T-helper 1 cell treated with Interleukin-12 subunit alpha and Interleukin-12 subunit beta and Interleukin-4 antibody, amounts not matched to agents 30 μg/mL and 1 μg/mL, for 36 hours (primary cell): Measurements from ENCODE around the gene RTN4RL2.

Experiments
- H3K27ac Mint-ChIP-seq: one replicate; pipeline ENCODE4 v1.8.0; 2021; ENCODE audit warnings: mild to moderate bottlenecking, mixed read lengths
- H3K27me3 Mint-ChIP-seq: one replicate; pipeline ENCODE4 v1.8.0; 2021; ENCODE audit warnings: low read depth, mixed read lengths
- H3K36me3 Mint-ChIP-seq: one replicate; pipeline ENCODE4 v1.8.0; 2021; ENCODE audit warnings: low read depth, mixed read lengths
- H3K4me1 Mint-ChIP-seq: one replicate; pipeline ENCODE4 v1.8.0; 2021; ENCODE audit warnings: low read depth, mixed read lengths
- H3K4me3 Mint-ChIP-seq: one replicate; pipeline ENCODE4 v1.8.0; 2021; ENCODE audit warnings: mild to moderate bottlenecking, moderate library complexity, mixed read lengths
- H3K9me3 Mint-ChIP-seq: one replicate; pipeline ENCODE4 v1.8.0; 2021; ENCODE audit warnings: mixed read lengths

Gene RTN4RL2

GRCh38 chr11:57487920-57488659 is 27.8 kb downstream of the RTN4RL2 start:
- H3K4me3 Mint-ChIP-seq, result no peak overlapping the region
- no peaks in the 10 kb centered on the region for H3K9me3 Mint-ChIP-seq
- H3K27me3 Mint-ChIP-seq, result peaks cover 5% of the 10 kb centered on the region
- H3K36me3 Mint-ChIP-seq, result peaks cover 5% of the 10 kb centered on the region
- H3K4me1 Mint-ChIP-seq, result no peaks in the 10 kb centered on the region
- H3K27ac Mint-ChIP-seq, result no peak overlapping the region

GRCh38 chr11:57490456-57491248 is 30.3 kb downstream of the RTN4RL2 start:
- Mint-ChIP-seq H3K9me3 (no peaks in the 10 kb centered on the region), H3K4me1 (peaks cover 3% of the 10 kb centered on the region), H3K27me3 (no peaks in the 10 kb centered on the region), H3K4me3 (no peak overlapping the region), H3K36me3 (peaks cover 2% of the 10 kb centered on the region), H3K27ac (no peak overlapping the region)

- no peaks in the 10 kb centered on the region for H3K27me3 Mint-ChIP-seq
- no peaks in the 10 kb centered on the region for H3K36me3 Mint-ChIP-seq
- H3K4me3 Mint-ChIP-seq, result no peak overlapping the region
- H3K9me3 Mint-ChIP-seq, result no peaks in the 10 kb centered on the region
- peaks cover 3% of the 10 kb centered on the region for H3K4me1 Mint-ChIP-seq
- H3K27ac Mint-ChIP-seq, result no peak overlapping the region
Measured at GRCh38 chr11:57491371-57492061, 31.2 kb downstream of the RTN4RL2 start.

GRCh38 chr11:57493507-57494503 is 33.5 kb downstream of the RTN4RL2 start:
- Mint-ChIP-seq H3K4me3 (no peak overlapping the region), H3K27me3 (no peaks in the 10 kb centered on the region), H3K9me3 (no peaks in the 10 kb centered on the region), H3K36me3 (peaks cover 2% of the 10 kb centered on the region), H3K4me1 (peaks cover 3% of the 10 kb centered on the region), H3K27ac (peak overlapping the region; percentile 49)

GRCh38 chr11:57496109-57496820 is 35.9 kb downstream of the RTN4RL2 start:
- H3K4me1 Mint-ChIP-seq, result peaks cover 3% of the 10 kb centered on the region

GRCh38 chr11:57497303-57498247 is 37.2 kb downstream of the RTN4RL2 start:
- no peaks in the 10 kb centered on the region for H3K27me3 Mint-ChIP-seq
- peaks cover 7% of the 10 kb centered on the region for H3K36me3 Mint-ChIP-seq
- H3K9me3 Mint-ChIP-seq, result no peaks in the 10 kb centered on the region
- H3K4me1 Mint-ChIP-seq, result peaks cover 3% of the 10 kb centered on the region
- H3K27ac Mint-ChIP-seq, result no peak overlapping the region
- H3K4me3 Mint-ChIP-seq, result no peak overlapping the region

More at GRCh38 chr11:57496109-57496820, 35.9 kb downstream of the RTN4RL2 start:
- Mint-ChIP-seq H3K9me3 (no peaks in the 10 kb centered on the region), H3K4me3 (no peak overlapping the region), H3K27ac (no peak overlapping the region), H3K27me3 (no peaks in the 10 kb centered on the region), H3K36me3 (peaks cover 7% of the 10 kb centered on the region)

- H3K9me3 Mint-ChIP-seq, result no peaks in the 10 kb centered on the region
- no peaks in the 10 kb centered on the region for H3K27me3 Mint-ChIP-seq
- no peak overlapping the region for H3K27ac Mint-ChIP-seq
- H3K4me1 Mint-ChIP-seq, result peaks cover 3% of the 10 kb centered on the region
- H3K4me3 Mint-ChIP-seq, result no peak overlapping the region
- H3K36me3 Mint-ChIP-seq, result peaks cover 7% of the 10 kb centered on the region
Measured at GRCh38 chr11:57498540-57498939, 38.2 kb downstream of the RTN4RL2 start.

GRCh38 chr11:57499413-57499982 is 39.2 kb downstream of the RTN4RL2 start:
- H3K4me3 Mint-ChIP-seq, result no peak overlapping the region
- peaks cover 7% of the 10 kb centered on the region for H3K36me3 Mint-ChIP-seq
- H3K27ac Mint-ChIP-seq, result no peak overlapping the region
- no peaks in the 10 kb centered on the region for H3K9me3 Mint-ChIP-seq
- H3K4me1 Mint-ChIP-seq, result peaks cover 2% of the 10 kb centered on the region
- H3K27me3 Mint-ChIP-seq, result no peaks in the 10 kb centered on the region

GRCh38 chr11:57499983-57500461 is 39.7 kb downstream of the RTN4RL2 start:
- Mint-ChIP-seq H3K4me1 (no peaks in the 10 kb centered on the region), H3K36me3 (peaks cover 7% of the 10 kb centered on the region), H3K27me3 (no peaks in the 10 kb centered on the region), H3K4me3 (no peak overlapping the region), H3K9me3 (no peaks in the 10 kb centered on the region), H3K27ac (no peak overlapping the region)

GRCh38 chr11:57500515-57500914 is 40.2 kb downstream of the RTN4RL2 start:
- Mint-ChIP-seq H3K27ac (no peak overlapping the region), H3K36me3 (peaks cover 7% of the 10 kb centered on the region), H3K4me3 (no peak overlapping the region), H3K27me3 (no peaks in the 10 kb centered on the region), H3K4me1 (no peaks in the 10 kb centered on the region), H3K9me3 (no peaks in the 10 kb centered on the region)

GRCh38 chr11:57500926-57501325 is 40.6 kb downstream of the RTN4RL2 start:
- Mint-ChIP-seq H3K27ac (no peak overlapping the region), H3K9me3 (no peaks in the 10 kb centered on the region), H3K27me3 (no peaks in the 10 kb centered on the region), H3K36me3 (peaks cover 7% of the 10 kb centered on the region), H3K4me3 (no peak overlapping the region), H3K4me1 (no peaks in the 10 kb centered on the region)

GRCh38 chr11:57501953-57502352 is 41.6 kb downstream of the RTN4RL2 start:
- H3K36me3 Mint-ChIP-seq, result peaks cover 7% of the 10 kb centered on the region
- no peaks in the 10 kb centered on the region for H3K9me3 Mint-ChIP-seq
- H3K4me1 Mint-ChIP-seq, result no peaks in the 10 kb centered on the region
- H3K27ac Mint-ChIP-seq, result no peak overlapping the region
- no peaks in the 10 kb centered on the region for H3K27me3 Mint-ChIP-seq
- no peak overlapping the region for H3K4me3 Mint-ChIP-seq
